ENCODE results near the gene THSD1. TPM values are rescaled to one million over a fixed set of nuclear protein-coding genes. Genes with fewer than 3 reads are reported as not detected.
A peak's percentile ranks its signal among the peaks of the same experiment; 100 is the strongest.

Gene THSD1, protein sequence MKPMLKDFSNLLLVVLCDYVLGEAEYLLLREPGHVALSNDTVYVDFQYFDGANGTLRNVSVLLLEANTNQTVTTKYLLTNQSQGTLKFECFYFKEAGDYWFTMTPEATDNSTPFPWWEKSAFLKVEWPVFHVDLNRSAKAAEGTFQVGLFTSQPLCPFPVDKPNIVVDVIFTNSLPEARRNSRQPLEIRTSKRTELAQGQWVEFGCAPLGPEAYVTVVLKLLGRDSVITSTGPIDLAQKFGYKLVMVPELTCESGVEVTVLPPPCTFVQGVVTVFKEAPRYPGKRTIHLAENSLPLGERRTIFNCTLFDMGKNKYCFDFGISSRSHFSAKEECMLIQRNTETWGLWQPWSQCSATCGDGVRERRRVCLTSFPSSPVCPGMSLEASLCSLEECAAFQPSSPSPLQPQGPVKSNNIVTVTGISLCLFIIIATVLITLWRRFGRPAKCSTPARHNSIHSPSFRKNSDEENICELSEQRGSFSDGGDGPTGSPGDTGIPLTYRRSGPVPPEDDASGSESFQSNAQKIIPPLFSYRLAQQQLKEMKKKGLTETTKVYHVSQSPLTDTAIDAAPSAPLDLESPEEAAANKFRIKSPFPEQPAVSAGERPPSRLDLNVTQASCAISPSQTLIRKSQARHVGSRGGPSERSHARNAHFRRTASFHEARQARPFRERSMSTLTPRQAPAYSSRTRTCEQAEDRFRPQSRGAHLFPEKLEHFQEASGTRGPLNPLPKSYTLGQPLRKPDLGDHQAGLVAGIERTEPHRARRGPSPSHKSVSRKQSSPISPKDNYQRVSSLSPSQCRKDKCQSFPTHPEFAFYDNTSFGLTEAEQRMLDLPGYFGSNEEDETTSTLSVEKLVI
- 13.4 TPM for total RNA-seq

DNA sequence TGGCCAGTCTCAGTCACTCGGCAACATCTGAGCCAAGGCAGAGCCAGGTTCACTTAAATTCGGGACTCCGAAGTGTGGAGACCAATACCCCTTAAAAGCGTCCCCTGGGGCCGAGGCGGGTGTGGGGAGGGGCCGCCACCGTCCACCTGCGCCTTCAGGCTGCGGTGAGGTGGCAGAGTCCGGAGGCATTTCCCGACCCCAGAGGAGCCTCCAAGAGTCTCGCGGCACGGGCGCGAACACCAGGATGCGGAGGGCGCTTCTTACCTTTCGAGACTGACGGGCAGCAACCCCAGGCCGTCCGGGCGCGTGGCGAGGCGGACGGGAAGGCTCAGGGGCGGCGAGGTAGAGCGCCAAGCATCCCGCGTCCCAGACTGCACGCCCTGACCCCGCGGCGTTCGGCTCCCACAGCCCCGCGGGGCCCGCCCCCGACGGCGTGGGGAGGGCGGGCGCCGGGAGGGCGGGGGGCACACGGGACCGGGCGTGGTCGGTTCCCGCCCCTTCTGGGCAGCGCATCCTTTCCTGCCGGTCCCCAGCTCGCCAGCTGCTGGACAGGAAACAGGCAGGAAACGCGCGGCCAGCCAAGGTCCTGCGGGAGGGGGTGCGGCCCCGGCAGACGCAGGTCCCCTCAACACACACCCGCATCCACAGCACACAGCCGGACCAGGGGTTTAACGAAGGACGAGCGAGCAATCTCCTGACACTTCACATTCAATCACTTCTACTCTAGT lies at the start of gene THSD1:
Gene THSD1, minus strand, starts transcription at position 406 of the 728 bp plus-strand sequence. CDS start 3,572 bp downstream, outside the sequence.
- DNase-seq (ENCODE audit: low spot score) (peak; percentile 77), ATAC-seq (peak; percentile 91)
- intact Hi-C loops (cut with DNase I): no loop called here

DNA sequence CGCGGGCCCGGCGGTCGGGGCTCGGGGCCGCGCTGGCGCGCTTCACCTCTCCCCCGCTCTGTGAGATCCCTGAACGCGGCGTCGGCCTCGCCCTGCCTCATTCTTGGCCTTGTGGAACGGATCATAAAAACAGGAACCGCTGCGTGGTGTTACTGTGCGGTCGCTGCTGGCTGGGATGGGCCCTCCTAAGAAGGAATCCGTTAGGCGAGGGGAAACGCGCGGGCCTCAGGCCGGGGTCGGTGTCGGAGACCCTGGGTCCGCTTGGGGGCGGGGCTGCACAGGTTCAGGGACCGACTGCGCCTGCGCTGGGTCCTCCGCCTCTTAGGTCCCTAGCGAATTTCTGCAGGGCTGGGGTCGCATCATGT lies 49.7 kb upstream of the THSD1 start:
- intact Hi-C loops (cut with DNase I): no loop called here
- DNase-seq (ENCODE audit: low spot score) (peak; percentile 78), ATAC-seq (peak; percentile 47)

DNA sequence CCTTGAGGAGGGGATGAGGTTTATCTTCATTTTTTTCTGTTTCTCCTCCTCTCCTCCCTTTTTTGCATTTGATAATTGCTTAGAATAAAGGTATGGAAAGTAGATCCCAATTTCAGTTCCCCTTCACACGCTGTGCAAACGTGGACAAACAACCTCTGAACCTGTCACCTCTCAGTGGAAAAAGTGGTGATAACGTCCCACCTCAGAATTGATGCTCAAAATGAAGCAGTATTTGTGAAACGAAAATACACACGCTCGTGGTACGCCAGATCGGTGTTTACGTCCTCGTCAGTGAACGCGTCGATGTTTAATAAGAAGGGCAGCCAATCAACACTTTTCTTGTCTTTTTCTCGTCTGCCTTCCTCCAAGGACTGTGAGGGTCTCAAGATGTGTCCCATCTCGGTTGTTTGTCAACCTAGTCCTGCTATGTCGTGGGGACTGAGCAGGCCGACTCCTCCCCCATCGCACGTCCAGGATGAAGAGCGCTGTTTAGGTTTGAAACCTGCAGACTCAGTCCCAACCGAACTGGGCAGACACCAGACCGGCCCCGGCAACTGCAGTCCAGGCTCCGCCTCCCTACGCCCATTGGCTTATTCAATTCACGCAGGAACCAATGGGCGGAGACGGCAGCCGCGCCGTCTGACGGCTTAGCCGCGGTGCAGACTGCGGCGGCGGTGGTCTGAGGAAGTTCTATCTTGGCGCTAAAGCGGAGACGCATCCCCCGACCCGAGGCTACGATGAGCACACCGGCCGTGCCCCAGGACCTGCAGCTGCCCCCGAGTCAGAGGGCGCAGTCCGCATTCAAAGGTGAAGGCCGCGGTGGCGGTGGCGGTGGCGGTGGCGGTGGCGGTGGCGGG lies 49.1 kb upstream of the THSD1 start, which contains the start of gene CKAP2:
Gene CKAP2, plus strand, starts transcription at position 659 of the 857 bp plus-strand sequence. Its CDS starts 79 bp downstream, at position 738.
- DNase-seq (ENCODE audit: low spot score) (peak; percentile 94), ATAC-seq (peak; percentile 97)
- intact Hi-C loops (cut with DNase I): no loop called here

DNA sequence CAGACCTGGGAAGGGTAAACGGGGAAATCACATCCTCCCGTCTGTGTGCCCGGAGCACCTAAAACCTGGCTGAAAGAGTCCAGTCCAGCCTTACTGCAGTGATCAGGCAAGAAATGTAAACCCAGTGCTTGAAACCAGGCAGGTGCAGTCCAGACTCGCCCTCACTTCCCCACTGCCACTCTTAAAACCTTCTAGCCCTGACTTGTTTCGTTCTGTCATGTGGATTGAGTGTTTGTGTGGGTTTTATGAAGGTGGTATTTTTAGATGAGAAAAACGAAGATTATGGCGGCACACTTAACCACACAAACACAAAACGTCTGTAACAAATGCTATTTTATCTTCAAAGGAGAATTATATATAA lies 48.5 kb upstream of the THSD1 start:
- intact Hi-C loops (cut with DNase I): no loop called here
- DNase-seq (ENCODE audit: low spot score) (no peak), ATAC-seq (no peak)

DNA sequence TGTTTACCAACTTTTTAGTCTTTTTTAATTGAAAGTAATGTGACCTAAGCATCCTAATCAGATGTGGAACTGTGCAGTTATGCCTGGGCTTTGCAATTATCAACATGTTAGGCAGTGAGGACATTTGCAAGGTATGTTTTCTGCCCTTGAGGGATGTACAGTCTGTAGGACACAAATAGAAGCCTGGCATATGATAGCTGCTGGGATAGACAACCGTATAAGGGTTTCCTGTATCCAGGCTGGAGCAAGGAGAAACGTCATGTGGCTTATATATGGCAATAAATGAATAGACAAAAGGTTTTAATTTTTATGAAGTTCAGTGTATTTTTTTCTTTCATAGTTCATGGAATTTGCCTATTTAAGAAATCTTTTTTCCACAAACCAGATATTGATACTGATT lies 46.5 kb upstream of the THSD1 start:
- intact Hi-C loops (cut with DNase I): no loop called here
- ATAC-seq (no peak), DNase-seq (ENCODE audit: low spot score) (no peak)

DNA sequence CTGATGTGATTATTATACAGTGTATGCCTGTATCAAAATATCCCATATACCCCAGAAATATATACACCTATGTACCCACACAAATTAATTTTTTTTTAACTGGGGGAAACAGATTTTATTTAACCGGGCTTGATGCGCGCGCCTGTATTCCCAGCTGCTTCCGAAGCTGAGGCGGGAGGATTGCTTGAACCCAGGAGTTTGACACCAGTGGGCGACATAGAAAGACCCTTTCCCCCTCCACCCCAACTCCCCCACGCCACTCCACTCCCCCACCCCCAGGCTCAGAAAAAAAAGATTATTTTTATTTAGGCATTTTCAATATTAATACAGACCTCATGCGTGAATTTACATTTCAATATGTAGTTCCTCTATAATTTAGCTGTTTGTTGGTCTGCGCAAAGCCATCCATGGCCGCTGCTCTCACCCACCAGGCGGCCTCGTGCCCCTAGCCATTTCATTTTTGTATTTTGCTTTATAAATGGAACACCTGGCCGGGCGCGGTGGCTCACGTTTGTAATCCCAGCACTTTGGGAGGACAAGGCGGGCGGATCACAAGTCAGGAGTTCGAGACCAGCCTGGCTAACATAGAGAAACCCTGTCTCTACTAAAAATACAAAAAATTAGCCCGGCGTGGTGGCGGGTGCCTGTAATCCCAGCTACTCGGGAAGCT lies 45.3 kb upstream of the THSD1 start:
- ATAC-seq: no peak
- intact Hi-C loops (cut with DNase I): no loop called here
- no peak for DNase-seq (ENCODE audit: low spot score)

DNA sequence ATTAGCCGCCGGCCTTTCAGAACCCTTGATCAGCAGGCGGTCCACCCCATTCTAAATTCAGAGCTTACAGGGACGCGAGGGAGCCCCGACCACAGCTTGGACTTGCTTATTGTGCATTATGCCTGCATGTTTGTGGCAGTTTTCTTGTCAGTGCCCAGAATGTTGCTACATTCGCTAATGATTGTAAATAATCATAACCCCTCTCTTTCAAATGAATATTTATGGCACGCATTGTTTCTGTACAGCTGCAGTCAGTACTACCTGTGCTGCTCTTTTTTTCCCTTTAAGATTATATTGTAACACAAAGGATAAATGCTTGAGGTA lies 44.8 kb upstream of the THSD1 start:
- no peak for DNase-seq (ENCODE audit: low spot score)
- ATAC-seq: no peak
- intact Hi-C loops (cut with DNase I): no loop called here

DNA sequence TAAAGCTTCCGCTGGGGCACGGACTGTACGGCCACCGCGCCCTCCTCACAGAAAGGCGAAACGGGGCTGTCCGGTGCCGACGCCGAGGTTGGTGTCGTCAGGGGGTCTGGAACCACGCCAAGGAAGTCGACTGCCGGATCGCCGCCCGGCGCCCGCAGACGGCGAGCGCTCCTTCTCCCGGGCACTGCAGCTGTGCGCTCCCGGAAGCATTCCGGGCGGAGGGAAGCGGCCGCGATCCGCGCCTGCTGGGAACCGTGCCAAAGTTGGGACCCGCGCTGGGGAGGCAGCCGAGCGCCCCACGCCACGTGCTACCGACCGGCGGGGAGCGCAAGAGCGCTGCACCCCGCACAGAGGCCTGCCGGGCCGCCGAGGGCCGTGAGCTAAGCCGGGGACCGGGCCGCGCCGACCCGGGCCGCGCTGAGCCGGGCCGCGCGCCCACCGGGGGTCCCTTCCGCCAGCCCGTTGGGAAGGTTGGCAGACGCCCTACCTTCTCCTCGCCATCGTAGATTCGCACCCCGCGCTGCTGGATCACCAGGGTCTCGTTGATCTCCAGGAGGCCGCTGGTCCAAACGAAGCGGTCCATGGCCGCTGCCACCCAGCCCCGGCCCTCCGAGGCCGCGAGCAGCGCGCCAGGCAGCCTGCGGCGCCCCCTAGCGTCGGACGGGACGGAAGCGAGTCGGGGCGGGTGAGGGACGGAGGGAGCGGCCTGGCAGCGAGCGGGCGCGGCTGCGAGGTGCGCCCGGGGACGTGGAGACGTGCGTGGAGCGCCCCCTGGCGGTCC lies 44.2 kb upstream of the THSD1 start, which contains the start of gene VPS36:
Gene VPS36, minus strand, starts transcription at position 623 of the 781 bp plus-strand sequence. Its CDS starts 40 bp downstream, at position 583.
- ATAC-seq (peak; percentile 93), DNase-seq (ENCODE audit: low spot score) (peak; percentile 98)
- intact Hi-C loops (cut with DNase I): no loop called here

DNA sequence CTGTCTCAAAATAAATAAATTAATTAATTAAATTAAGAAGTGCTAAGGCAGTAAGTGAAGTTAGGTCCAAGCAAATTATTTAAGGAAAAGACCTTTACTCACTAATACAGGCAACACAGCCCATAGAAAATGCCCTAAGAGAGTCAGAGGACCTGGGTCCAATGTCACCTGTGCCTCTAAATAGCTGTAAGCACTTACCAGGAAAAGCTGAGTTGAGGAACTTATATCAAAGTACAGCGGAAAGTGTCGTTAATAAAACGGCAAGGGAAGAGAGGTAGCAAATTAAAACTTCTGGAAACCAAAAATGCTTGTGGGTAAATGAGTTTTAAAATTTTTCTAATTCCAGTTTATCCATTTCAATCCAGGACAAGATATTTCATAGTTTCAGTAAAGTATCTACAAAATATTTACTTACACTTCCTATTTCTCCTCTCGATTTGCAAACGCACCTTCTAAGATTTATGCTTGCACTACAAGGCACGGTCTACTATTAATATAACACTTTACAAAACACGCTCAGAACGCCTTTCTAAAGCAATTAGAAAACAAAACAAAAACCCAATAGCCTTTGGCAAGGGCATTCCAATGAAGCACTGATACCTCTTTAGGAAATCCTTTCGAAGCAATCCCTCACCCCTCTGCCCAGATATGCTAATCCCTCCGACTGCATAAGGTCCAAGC lies 43.5 kb upstream of the THSD1 start:
- no peak for DNase-seq (ENCODE audit: low spot score)
- ATAC-seq: no peak
- intact Hi-C loops (cut with DNase I): no loop called here

DNA sequence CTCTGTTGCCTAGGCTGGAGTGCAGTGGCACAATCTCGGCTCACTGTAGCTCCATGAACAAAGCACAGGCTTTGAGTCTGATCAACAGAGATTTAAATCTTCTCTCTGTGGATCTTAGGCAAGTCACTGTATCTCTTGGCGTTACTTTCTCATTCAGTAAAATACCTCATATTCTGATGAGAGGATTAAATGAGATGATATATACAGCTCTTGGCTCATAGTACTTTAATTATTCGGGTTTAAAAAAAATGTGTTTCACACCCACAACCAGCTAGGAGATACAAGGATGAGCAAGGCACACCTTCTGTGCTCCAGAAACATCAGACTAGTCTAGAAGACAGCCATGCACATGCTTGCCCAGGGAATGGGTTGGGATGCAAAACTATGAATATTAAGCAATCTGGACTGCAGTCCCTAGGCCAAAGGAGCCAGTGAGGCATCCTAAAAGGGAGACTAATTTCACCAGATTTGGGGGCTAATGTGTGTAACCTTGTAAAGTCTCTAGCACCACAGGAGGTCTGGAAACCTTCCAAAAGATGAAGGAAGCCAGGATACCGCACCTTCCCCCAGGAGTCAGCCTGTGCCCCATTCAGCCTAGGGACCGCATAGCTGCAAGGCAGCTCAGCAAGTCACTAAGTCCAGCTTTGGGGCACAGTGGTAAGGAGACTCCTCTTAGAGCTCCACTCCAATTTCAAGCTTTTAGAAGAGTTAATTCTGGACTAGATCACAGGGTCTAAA lies 42.0 kb upstream of the THSD1 start:
- no peak for DNase-seq (ENCODE audit: low spot score)
- intact Hi-C loops (cut with DNase I): no loop called here
- ATAC-seq: no peak

DNA sequence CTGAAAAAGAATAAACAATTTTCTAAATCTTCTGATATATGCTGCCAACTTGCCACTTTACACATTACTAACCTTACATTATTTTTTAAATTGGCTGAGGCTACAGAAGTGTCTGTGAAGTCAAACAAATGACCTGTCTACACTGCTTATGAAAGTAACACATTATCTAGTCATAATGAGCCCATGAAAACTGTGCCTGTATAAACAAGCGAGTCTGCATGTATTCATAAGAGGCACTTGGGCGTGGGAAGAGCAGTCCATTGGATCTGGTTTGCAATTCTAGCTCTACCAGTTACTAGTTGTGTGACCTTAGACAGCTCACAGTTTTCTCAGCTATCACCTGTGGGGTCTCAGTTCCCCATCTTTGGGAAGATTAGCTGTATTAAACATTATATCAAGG lies 41.4 kb upstream of the THSD1 start:
- intact Hi-C loops (cut with DNase I): no loop called here
- no peak for DNase-seq (ENCODE audit: low spot score)
- no peak for ATAC-seq

DNA sequence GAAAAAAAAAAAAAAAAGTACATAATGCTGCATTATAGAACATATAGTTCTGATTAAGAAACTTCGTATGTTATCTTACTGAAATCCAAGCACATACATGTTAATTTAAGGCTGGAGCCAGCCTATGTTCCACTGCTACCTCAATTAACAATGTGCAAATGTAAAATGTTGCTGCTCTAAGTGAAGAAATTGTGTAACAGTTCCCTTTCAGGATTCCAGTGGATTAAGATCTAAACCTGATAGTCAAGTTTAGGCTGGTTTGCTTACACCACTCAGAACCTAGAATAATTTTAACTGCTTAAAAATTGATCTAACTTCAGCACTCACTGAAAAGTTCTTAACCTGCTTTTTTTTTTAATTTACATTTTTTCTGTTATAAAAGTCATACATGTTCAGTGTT lies 40.3 kb upstream of the THSD1 start:
- ATAC-seq: no peak
- DNase-seq (ENCODE audit: low spot score): no peak
- intact Hi-C loops (cut with DNase I): no loop called here

DNA sequence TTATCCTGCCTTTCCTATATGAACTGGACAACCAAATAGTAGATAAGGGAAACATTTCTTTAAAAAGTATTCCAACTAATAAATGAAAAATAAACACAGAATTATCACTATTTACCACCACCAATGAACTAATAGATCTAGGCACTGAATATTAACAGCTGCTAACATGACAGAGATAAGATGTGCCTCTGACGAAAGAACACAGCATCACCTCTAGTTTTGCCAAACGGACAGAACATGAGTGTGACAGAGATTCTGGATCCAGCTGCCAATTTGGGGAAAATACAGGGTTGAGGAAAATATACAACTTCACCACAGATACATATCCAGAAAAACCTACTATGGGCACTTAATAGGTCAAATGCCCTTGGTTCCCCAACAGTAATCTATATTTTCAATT lies 26.5 kb upstream of the THSD1 start:
- DNase-seq (ENCODE audit: low spot score) (no peak), ATAC-seq (no peak)
- intact Hi-C loops (cut with DNase I): no loop called here

DNA sequence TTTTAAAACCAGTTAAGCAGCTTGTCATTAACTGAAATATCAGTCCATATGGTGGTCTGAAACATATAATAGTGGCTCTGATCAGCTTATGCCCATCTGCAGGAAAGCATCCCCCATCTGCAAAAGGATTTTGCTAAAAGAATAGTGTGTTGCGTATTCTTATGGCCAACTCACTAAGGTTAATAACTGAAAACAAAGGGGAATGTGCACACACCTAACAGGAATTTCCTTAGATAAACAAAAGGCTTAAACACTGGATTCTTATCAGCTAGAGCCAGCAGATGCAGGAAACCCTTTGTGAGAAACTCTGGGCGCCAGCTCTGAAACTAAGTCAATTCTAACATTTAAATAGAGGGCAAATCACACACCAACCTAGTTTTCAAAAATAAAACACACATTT lies 22.3 kb upstream of the THSD1 start:
- no peak for ATAC-seq
- intact Hi-C loops (cut with DNase I): no loop called here
- DNase-seq (ENCODE audit: low spot score): no peak

DNA sequence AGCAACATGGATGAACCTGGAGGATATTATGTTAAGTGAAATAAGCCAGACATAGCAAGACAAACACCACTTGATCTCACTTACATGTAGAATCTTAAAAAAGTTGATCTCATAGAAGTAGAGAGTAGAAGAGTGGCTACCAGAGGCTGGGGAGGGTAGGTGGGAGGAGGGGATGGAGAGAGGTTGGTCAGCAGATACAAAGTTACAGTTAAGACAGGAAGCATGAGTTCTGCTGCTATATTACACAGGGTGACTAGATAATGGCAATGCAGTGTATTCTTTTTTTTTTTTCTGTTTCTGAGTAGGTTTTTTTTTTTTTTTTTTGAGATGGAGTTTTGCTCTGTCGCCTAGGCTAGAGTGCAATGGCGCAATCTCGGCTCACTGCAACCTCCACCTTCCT lies 15.2 kb upstream of the THSD1 start:
- ATAC-seq: no peak
- no peak for DNase-seq (ENCODE audit: low spot score)
- intact Hi-C loops (cut with DNase I): no loop called here

DNA sequence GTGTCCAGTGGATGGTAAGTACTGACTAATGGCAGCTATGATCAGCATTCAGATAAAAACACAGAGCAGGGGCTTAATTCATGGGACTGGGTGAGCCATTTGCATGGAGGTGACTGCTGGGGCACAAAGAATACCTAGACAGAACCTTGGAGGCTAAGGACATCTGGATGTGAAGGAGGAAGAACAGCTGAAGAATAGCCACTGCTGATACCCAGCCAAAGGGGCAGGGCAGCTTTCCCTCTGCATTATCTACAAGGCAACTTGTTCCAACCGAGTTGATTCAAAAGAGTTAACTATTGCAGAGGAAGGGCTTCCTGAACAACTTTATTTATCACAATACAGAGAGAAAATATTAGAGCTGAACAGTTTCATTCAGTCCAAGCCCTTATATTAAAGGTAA lies 13.1 kb upstream of the THSD1 start:
- ATAC-seq: no peak
- intact Hi-C loops (cut with DNase I): no loop called here
- DNase-seq (ENCODE audit: low spot score): no peak
